Activated CD4-positive, alpha-beta T cell treated with anti-CD3 and anti-CD28 coated beads, Interleukin-2, amount 50 U/mL, for 1 hour (primary cell): ENCODE measurements around the gene SLTM.
"Not testable (repeated sequence)": the region's sequence is repeated elsewhere in the genome, so short reads cannot be mapped to it uniquely, and the experiment has no call there.

Experiments used
- DNase-seq: peaks from one replicate; pipeline ENCODE4 v3.0.0-alpha.2; 2020

The SLTM gene

GRCh38 chr15:58933281-58934113 lies at the start of gene SLTM:
TSS of gene SLTM (minus strand) at chr15:58933679. CDS start at chr15:58933565, 114 bp downstream.
- peak; percentile 93 for DNase-seq

GRCh38 chr15:58983261-58983660 lies 49.8 kb upstream of the SLTM start:
- no peak for DNase-seq

GRCh38 chr15:58981808-58982475 lies 48.5 kb upstream of the SLTM start:
- DNase-seq = no peak

GRCh38 chr15:58980351-58980939 lies 47.0 kb upstream of the SLTM start:
- DNase-seq = no peak

GRCh38 chr15:58977887-58978286 lies 44.4 kb upstream of the SLTM start:
- no peak for DNase-seq

GRCh38 chr15:58967479-58967878 lies 34.0 kb upstream of the SLTM start:
- DNase-seq = no peak

GRCh38 chr15:58966698-58967097 lies 33.2 kb upstream of the SLTM start:
- no peak for DNase-seq

GRCh38 chr15:58962662-58963565 lies 29.4 kb upstream of the SLTM start:
- DNase-seq = no peak

- DNase-seq = no peak
Measured at GRCh38 chr15:58962136-58962535, 28.7 kb upstream of the SLTM start.

GRCh38 chr15:58958811-58959210 lies 25.3 kb upstream of the SLTM start:
- no peak for DNase-seq

GRCh38 chr15:58957101-58957973 lies 23.9 kb upstream of the SLTM start:
- peak; percentile 46 for DNase-seq

- no peak for DNase-seq
Measured at GRCh38 chr15:58952751-58953150, 19.3 kb upstream of the SLTM start.

GRCh38 chr15:58951388-58952007 lies 18.0 kb upstream of the SLTM start:
- DNase-seq = no peak

- DNase-seq = no peak
Measured at GRCh38 chr15:58947179-58947578, 13.7 kb upstream of the SLTM start.

GRCh38 chr15:58934974-58935373 lies 1.5 kb upstream of the SLTM start:
- not testable (repeated sequence) for DNase-seq

GRCh38 chr15:58934521-58934920 lies 1.0 kb upstream of the SLTM start:
- no peak for DNase-seq

- DNase-seq = no peak
Measured at GRCh38 chr15:58934114-58934447, 602 bp upstream of the SLTM start.

- DNase-seq = no peak
Measured at GRCh38 chr15:58932710-58933280, 684 bp downstream of the SLTM start.

GRCh38 chr15:58931987-58932588 lies 1.4 kb downstream of the SLTM start:
- DNase-seq = no peak

- DNase-seq = no peak
Measured at GRCh38 chr15:58929891-58930416, 3.5 kb downstream of the SLTM start.
